ENCODE results near the gene AFMID.

AFMID gene

GRCh38 chr17:78180083-78180482 lies 7.1 kb upstream of the AFMID start:
- no peak for DNase-seq (ENCODE audit: low read depth)

DNA sequence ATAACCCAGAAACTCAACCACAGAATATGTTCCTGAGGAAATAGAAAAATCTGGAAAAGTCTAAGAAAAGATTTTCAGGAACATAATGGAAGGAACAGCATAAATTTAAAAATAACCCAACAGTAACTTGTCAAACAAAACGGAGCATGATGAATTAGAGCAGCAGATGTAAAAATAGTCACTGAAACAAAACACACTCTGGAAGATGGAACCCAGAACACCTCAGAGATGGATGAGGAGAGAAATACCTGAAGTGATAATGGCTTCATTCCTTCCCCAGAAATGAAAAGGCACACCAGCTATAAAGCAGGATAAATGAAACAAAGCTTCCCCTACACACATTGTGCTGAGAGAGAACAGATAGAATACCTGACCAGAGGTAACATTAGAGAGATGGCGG lies 6.7 kb upstream of the AFMID start:
- no peak for DNase-seq (ENCODE audit: low read depth)

DNA sequence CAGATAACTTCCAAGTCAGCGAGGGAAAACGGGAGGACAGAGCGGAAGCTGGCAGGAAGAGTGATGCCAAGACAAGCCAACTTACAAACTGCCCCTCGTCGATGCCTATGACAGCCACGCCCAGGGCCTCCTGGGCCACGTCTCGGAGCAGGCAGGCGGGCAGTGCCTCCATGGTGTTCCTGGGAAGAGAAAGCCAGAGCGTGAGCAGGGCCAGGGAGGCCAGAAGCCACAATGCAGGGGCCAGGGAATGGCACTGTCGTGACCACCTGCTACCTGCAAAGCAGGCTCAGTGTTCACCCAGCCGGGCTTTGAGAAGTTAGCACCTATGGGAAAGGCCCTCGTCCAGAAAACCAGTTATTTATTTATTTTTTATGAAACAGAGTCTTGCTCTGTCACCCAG lies 4.7 kb upstream of the AFMID start:
- no peak for DNase-seq (ENCODE audit: low read depth)

GRCh38 chr17:78183916-78184315 lies 3.2 kb upstream of the AFMID start:
- DNase-seq (ENCODE audit: low read depth), result no peak

- DNase-seq (ENCODE audit: low read depth), result no peak
Observed at GRCh38 chr17:78184351-78184750, 2.8 kb upstream of the AFMID start.

GRCh38 chr17:78184868-78185267 lies 2.3 kb upstream of the AFMID start:
- DNase-seq (ENCODE audit: low read depth), result no peak

GRCh38 chr17:78185981-78186691 lies 1.0 kb upstream of the AFMID start:
- peak; percentile 83 for DNase-seq (ENCODE audit: low read depth)

GRCh38 chr17:78196716-78197115 lies 9.6 kb downstream of the AFMID start:
- DNase-seq (ENCODE audit: low read depth), result no peak

DNA sequence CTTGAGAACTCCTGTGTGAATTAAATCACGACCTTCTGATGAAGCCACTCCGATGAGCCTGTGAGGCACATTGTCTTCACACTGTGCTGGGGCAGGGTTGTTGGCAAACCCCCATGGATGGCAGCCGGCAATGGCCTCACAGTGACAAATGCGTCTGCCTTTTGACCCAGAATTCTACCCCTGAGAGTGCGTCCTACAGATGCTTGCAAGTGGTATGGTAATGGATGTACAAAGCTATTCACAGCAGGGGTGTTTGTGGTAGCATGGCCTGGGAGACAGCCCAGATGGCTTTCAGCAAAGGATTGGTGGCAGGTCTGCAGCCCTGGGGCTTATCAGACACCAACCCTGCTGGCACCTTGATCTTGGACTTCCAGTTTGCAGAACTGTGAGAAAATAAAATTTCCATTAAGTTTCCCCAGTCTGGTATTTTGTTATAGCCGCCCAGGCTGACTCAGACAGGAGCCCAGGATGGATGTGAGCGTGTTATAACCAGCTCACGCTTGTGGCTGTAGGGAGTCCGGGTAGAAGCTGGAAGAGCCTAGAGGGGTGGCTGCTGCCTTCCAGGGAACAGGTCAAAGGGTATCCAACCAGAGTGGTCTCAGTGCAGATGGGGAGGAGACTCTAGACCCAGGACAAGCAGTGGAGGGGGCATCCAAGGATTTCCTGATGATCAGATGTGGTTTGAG lies 10.1 kb downstream of the AFMID start:
- DNase-seq (ENCODE audit: low read depth), result no peak

GRCh38 chr17:78200451-78200850 lies 13.3 kb downstream of the AFMID start:
- DNase-seq (ENCODE audit: low read depth), result no peak

GRCh38 chr17:78202666-78203065 lies 15.5 kb downstream of the AFMID start:
- peak; percentile 17 for DNase-seq (ENCODE audit: low read depth)

DNA sequence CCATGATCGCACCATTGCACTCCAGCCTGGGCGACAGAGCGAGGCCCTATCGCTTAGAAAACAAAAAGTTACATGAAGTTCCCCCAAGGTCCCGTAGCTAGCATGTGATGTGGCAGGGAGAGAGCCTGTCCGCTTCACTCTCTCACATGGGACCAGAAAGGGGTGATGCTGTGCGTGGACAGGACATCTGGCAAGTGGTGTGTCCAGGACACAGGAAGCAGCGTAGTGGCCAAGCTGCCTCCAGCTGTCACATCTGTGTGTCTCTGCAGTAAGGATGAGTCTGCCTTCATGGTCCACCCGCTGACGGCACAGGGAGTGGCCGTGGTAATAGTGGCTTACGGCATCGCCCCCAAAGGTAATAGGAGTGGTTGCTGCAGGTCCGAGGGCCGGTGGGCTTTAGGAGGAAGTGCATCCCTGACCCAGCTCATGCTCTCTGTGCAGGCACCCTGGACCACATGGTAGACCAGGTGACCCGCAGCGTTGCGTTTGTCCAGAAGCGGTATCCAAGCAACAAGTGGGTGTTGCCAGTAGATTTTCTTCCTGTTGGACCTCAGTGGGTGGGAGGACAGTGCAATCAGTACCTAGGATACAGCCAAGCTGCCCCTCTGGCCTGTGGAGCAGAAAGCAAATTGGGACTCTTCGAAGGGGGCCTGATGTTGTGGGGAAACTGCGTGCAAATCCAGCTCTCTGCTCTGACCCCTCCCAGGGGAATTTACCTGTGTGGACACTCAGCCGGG lies 17.4 kb downstream of the AFMID start:
- no peak for DNase-seq (ENCODE audit: low read depth)

GRCh38 chr17:78205124-78205775 lies 18.1 kb downstream of the AFMID start:
- no peak for DNase-seq (ENCODE audit: low read depth)

- DNase-seq (ENCODE audit: low read depth), result no peak
Observed at GRCh38 chr17:78206298-78206697, 19.1 kb downstream of the AFMID start.

DNA sequence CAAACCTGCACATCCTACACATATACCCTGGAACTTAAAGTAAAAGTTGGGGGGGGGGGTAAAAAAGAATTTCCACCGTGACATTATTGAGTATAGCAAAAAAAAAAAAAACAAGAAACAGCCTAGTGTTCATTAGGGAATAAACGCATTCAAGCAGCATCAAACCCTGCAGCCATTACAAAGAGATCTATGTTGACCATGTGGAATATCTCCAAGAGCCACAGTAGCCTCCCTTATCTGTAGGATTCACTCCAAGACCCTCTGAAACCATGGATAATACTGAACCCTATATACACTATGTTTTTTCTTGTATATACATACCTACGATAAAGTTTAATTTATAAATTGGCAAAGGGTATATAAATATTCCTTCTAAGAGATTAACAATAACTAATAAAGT lies 21.3 kb downstream of the AFMID start:
- DNase-seq (ENCODE audit: low read depth), result no peak

DNA sequence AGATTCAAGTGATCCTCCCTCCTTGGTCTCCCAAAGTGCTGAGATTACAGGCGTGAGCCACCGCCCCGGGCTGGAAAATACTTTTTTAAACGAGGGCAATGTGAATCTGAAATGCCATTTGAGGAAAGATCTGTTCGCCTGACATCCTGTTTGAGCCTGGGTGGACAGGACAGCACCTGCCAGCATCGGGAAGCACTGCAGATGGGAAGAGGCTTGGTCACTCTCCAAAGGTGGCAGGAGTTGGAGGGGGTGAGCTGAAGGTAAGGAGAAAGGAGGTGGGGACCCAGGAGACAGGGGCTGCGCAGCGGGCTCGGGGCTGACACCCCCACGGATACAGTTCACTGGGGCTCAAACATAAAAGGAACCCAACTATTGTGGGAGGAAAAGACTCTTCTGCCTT lies 22.9 kb downstream of the AFMID start:
- DNase-seq (ENCODE audit: low read depth), result no peak

GRCh38 chr17:78211032-78211431 lies 23.9 kb downstream of the AFMID start:
- DNase-seq (ENCODE audit: low read depth), result no peak

DNA sequence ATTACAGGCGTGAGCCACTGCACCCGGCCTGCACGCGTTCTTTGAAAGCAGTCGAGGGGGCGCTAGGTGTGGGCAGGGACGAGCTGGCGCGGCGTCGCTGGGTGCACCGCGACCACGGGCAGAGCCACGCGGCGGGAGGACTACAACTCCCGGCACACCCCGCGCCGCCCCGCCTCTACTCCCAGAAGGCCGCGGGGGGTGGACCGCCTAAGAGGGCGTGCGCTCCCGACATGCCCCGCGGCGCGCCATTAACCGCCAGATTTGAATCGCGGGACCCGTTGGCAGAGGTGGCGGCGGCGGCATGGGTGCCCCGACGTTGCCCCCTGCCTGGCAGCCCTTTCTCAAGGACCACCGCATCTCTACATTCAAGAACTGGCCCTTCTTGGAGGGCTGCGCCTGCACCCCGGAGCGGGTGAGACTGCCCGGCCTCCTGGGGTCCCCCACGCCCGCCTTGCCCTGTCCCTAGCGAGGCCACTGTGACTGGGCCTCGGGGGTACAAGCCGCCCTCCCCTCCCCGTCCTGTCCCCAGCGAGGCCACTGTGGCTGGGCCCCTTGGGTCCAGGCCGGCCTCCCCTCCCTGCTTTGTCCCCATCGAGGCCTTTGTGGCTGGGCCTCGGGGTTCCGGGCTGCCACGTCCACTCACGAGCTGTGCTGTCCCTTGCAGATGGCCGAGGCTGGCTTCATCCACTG lies 27.0 kb downstream of the AFMID start, which contains the start of gene BIRC5:
BIRC5 (plus strand) TSS at position 238 of the 690 bp plus-strand sequence; CDS start at position 302, 64 bp downstream.
- peak; percentile 56 for DNase-seq (ENCODE audit: low read depth)

GRCh38 chr17:78214706-78215061 lies 27.5 kb downstream of the AFMID start:
- no peak for DNase-seq (ENCODE audit: low read depth)

DNA sequence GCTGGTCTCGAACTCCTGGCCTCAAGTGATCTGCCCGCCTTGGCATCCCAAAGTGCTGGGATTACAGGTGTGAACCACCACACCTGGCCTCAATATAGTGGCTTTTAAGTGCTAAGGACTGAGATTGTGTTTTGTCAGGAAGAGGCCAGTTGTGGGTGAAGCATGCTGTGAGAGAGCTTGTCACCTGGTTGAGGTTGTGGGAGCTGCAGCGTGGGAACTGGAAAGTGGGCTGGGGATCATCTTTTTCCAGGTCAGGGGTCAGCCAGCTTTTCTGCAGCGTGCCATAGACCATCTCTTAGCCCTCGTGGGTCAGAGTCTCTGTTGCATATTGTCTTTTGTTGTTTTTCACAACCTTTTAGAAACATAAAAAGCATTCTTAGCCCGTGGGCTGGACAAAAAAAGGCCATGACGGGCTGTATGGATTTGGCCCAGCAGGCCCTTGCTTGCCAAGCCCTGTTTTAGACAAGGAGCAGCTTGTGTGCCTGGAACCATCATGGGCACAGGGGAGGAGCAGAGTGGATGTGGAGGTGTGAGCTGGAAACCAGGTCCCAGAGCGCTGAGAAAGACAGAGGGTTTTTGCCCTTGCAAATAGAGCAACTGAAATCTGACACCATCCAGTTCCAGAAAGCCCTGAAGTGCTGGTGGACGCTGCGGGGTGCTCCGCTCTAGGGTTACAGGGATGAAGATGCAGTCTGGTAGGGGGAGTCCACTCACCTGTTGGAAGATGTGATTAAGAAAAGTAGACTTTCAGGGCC lies 32.4 kb downstream of the AFMID start:
- DNase-seq (ENCODE audit: low read depth), result no peak

- no peak for DNase-seq (ENCODE audit: low read depth)
Observed at GRCh38 chr17:78223061-78223460, 35.9 kb downstream of the AFMID start.

Data from CMK (cell line).